A673 (cell line): Measurements from ENCODE around the gene ROBO3. TPM values are rescaled to one million over a fixed set of nuclear protein-coding genes. Genes with fewer than 3 reads are reported as not detected.

ENCODE experiments used
- BruUV-seq: library from RNA; stranded (reverse); fragments of 400-500 nt; replicated peaks from 2 replicates; lab custom pipeline; 2021; lab: Mats Ljungman, UMichigan
- CTCF ChIA-PET: fragments of 300-600 bp; sonication (Branson Sonifier 250); formaldehyde crosslinking; loops from one replicate; lab custom pipeline; 2022; ENCODE audit warnings: antibody characterized with exemption; lab: Charles Lee
- POLR2A ChIA-PET: fragments of 300-600 bp; sonication (Branson Sonifier 250); formaldehyde crosslinking; loops from one replicate; lab custom pipeline; 2022; ENCODE audit warnings: antibody characterized with exemption; ENCODE audit not compliant: low non-redundant PET; lab: Charles Lee
- DNase-seq: peaks from one replicate; pipeline ENCODE4 v3.0.0-alpha.2; 2015; ENCODE audit warnings: low spot score
- H3K27ac ChIP-seq: fragments of 200-600 bp; sonication (generic); 2 replicates; pipeline ENCODE4 v1.5.1; 2016; ENCODE audit warnings: mixed run types, low read depth, mild to moderate bottlenecking, mixed read lengths, antibody characterized with exemption, low read length; ENCODE audit not compliant: poor library complexity, severe bottlenecking
- H3K27me3 ChIP-seq: fragments of 200-600 bp; sonication (generic); replicated peaks from 2 replicates; pipeline ENCODE4 v1.6.1; 2017; ENCODE audit warnings: mixed run types, low read depth, mild to moderate bottlenecking, mixed read lengths, antibody characterized with exemption, low read length; ENCODE audit not compliant: insufficient read depth, poor library complexity
- H3K36me3 ChIP-seq: fragments of 200-600 bp; sonication (generic); 2 replicates; pipeline ENCODE4 v1.6.1; 2016; ENCODE audit warnings: mixed run types, mild to moderate bottlenecking, mixed read lengths, antibody characterized with exemption, low read length; ENCODE audit not compliant: insufficient read depth, poor library complexity, severe bottlenecking
- H3K4me1 ChIP-seq: fragments of 200-600 bp; sonication (generic); 2 replicates; pipeline ENCODE4 v1.6.1; 2017; ENCODE audit warnings: mixed run types, mild to moderate bottlenecking, mixed read lengths, antibody characterized with exemption, low read length; ENCODE audit not compliant: insufficient read depth, poor library complexity, severe bottlenecking
- H3K4me3 ChIP-seq: fragments of 200-600 bp; sonication (generic); 2 replicates; pipeline ENCODE4 v1.5.1; 2016; ENCODE audit warnings: low read depth, mixed run types, mild to moderate bottlenecking, mixed read lengths, low read length; ENCODE audit not compliant: poor library complexity, severe bottlenecking
- H3K9me3 ChIP-seq: fragments of 200-600 bp; sonication (generic); 2 replicates; pipeline ENCODE4 v1.6.1; 2016; ENCODE audit warnings: mixed run types, low read depth, mild to moderate bottlenecking, mixed read lengths, antibody characterized with exemption, low read length; ENCODE audit not compliant: poor library complexity, severe bottlenecking
- EZH2 ChIP-seq: fragments of 200-600 bp; sonication (generic); IDR thresholded peaks from 2 replicates; pipeline ENCODE4 v1.6.1; 2017; ENCODE audit warnings: borderline replicate concordance, low read depth, mild to moderate bottlenecking, mixed read lengths, antibody characterized with exemption, low read length; ENCODE audit not compliant: poor library complexity, severe bottlenecking
- intact Hi-C: fragments of 100-400 bp; cut with micrococcal nuclease; formaldehyde crosslinking; loops from one replicate; pipeline ENCODE4 v1.10.0; 2022; ENCODE audit not compliant: unreplicated experiment
- total RNA-seq: library from RNA; stranded (reverse); gene quantifications from 2 replicates; pipeline ENCODE4 v1.2.3, GENCODE V29; 2021
- TF ChIP-seq, protein P1 (sequence below): fragments of 300-800, 200-600 bp; sonication (generic); conservative IDR thresholded peaks from 2 replicates; pipeline ENCODE4 v1.5.1; 2017; ENCODE audit warnings: low read depth, mild to moderate bottlenecking, antibody characterized with exemption, low read length, moderate library complexity, mixed read lengths

ROBO3 gene
- total RNA-seq, 1 experiment from 2014 or later, result 2.3 TPM

DNA sequence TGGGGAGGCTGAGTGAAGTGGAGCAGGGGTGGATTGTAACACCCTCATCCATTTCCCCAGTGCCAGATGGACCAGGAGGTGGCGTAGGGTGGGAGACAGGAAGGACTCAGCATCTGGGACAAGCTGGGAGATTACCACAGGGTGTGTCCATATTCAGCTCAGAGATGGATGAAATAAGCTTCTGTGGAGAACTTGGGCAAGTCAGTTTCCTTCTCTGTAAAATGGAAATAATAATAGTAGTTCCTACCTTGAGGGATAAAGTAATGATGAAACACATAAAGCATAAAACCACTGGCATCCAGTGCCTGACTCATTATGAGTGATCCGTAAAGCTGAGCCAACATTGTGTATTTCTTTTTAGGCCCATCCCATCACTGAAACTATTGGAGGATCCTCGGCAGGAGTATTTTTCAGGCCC, 33.0 kb downstream of the ROBO3 start:
- no peaks in the 10 kb centered on the region for H3K4me1 ChIP-seq
- TF ChIP-seq, protein P1, sequence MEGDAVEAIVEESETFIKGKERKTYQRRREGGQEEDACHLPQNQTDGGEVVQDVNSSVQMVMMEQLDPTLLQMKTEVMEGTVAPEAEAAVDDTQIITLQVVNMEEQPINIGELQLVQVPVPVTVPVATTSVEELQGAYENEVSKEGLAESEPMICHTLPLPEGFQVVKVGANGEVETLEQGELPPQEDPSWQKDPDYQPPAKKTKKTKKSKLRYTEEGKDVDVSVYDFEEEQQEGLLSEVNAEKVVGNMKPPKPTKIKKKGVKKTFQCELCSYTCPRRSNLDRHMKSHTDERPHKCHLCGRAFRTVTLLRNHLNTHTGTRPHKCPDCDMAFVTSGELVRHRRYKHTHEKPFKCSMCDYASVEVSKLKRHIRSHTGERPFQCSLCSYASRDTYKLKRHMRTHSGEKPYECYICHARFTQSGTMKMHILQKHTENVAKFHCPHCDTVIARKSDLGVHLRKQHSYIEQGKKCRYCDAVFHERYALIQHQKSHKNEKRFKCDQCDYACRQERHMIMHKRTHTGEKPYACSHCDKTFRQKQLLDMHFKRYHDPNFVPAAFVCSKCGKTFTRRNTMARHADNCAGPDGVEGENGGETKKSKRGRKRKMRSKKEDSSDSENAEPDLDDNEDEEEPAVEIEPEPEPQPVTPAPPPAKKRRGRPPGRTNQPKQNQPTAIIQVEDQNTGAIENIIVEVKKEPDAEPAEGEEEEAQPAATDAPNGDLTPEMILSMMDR, result no peak
- TF ChIP-seq EZH2, result no peak
- no peaks in the 10 kb centered on the region for H3K36me3 ChIP-seq
- H3K9me3 ChIP-seq, result no peaks in the 10 kb centered on the region
- peaks cover 40% of the 10 kb centered on the region for H3K27me3 ChIP-seq
- DNase-seq, result no peak
- no TSS peak for BruUV-seq
- H3K27ac ChIP-seq, result no peak overlapping the region
- no peak overlapping the region for H3K4me3 ChIP-seq
- POLR2A ChIA-PET, result no interaction called here
- CTCF ChIA-PET, result no interaction called here
- intact Hi-C loops, result no loop called here

DNA sequence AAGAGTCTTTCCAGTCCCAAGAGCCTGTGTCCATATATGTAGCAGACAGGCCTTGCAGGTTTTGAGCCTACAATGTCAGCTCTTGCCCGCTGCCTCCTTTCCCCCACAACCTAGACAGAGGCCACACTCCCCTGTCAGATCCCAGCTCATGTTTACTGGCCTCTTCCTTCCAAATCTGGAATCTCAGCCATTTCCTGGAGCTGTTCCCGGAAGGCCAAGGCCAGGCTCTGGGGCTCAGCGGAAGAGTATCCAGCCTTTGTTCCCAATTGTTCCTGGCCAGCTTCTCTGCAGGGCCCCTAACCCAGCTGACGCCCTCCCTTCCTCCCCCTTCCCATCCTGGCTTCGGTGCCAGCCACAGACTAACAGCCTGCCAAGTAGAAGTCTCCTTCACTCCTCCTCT, 33.5 kb downstream of the ROBO3 start:
- POLR2A ChIA-PET, result no interaction called here
- CTCF ChIA-PET, result no interaction called here
- intact Hi-C loops, result no loop called here

GRCh38 chr11:124899383-124900145, 34.3 kb downstream of the ROBO3 start:
- Histone ChIP-seq H3K27ac (no peak overlapping the region), H3K4me1 (no peaks in the 10 kb centered on the region), H3K27me3 (peaks cover 52% of the 10 kb centered on the region), H3K9me3 (no peaks in the 10 kb centered on the region), H3K36me3 (no peaks in the 10 kb centered on the region), H3K4me3 (no peak overlapping the region)
- no peak for TF ChIP-seq EZH2
- TF ChIP-seq, protein P1, result no peak
- ChIA-PET CTCF (no interaction called here), POLR2A (no interaction called here)
- intact Hi-C loops, result no loop called here
- no TSS peak for BruUV-seq
- no peak for DNase-seq

More for the DNA sequence above, 33.5 kb downstream of the ROBO3 start:
- Histone ChIP-seq H3K36me3 (no peaks in the 10 kb centered on the region), H3K4me1 (no peaks in the 10 kb centered on the region), H3K4me3 (no peak overlapping the region), H3K27me3 (peaks cover 44% of the 10 kb centered on the region), H3K27ac (no peak overlapping the region), H3K9me3 (no peaks in the 10 kb centered on the region)
- BruUV-seq, result no TSS peak
- DNase-seq, result no peak
- TF ChIP-seq, protein P1, result no peak
- no peak for TF ChIP-seq EZH2
